Activated CD4-positive, alpha-beta memory T cell treated with anti-CD3 and anti-CD28 coated beads for 36 hours (primary cell): ENCODE measurements around the gene ASB2. TPM values are rescaled to one million over a fixed set of nuclear protein-coding genes. Genes with fewer than 3 reads are reported as not detected.

Experiments
- CTCF ChIA-PET: fragments of 350-600 bp; sonication (Branson Sonifier 250); formaldehyde crosslinking; loops from one replicate; lab custom pipeline; 2021; ENCODE audit warnings: antibody characterized with exemption, inconsistent platforms; lab: Charles Lee
- POLR2A ChIA-PET: fragments of 350-600 bp; sonication (Branson Sonifier 250); formaldehyde crosslinking; loops from one replicate; lab custom pipeline; 2021; ENCODE audit warnings: antibody characterized with exemption; lab: Charles Lee
- DNase-seq: peaks from one replicate; pipeline ENCODE4 v3.0.0-alpha.2; 2020
- H3K27ac Mint-ChIP-seq: one replicate; pipeline ENCODE4 v1.8.0; 2021; ENCODE audit warnings: mixed read lengths
- H3K27me3 Mint-ChIP-seq: one replicate; pipeline ENCODE4 v1.8.0; 2021; ENCODE audit warnings: mixed read lengths
- H3K36me3 Mint-ChIP-seq: one replicate; pipeline ENCODE4 v1.8.0; 2021; ENCODE audit warnings: mixed read lengths
- H3K4me1 Mint-ChIP-seq: one replicate; pipeline ENCODE4 v1.8.0; 2021; ENCODE audit warnings: low read depth, mixed read lengths
- H3K4me3 Mint-ChIP-seq: one replicate; pipeline ENCODE4 v1.8.0; 2021; ENCODE audit warnings: mild to moderate bottlenecking, mixed read lengths
- H3K9me3 Mint-ChIP-seq: one replicate; pipeline ENCODE4 v1.8.0; 2021; ENCODE audit warnings: mixed read lengths
- intact Hi-C: fragments of 100-400 bp; cut with micrococcal nuclease; formaldehyde crosslinking; loops from one replicate; pipeline ENCODE4 v1.15.1; 2023
- total RNA-seq, 2 experiments: library from RNA; stranded (reverse); gene quantifications; one replicate each; pipeline ENCODE4 v1.2.3, GENCODE V29; 2021

ASB2 gene
- total RNA-seq, 2 experiments from 2014 or later: 40.6 to 44.6 TPM

DNA sequence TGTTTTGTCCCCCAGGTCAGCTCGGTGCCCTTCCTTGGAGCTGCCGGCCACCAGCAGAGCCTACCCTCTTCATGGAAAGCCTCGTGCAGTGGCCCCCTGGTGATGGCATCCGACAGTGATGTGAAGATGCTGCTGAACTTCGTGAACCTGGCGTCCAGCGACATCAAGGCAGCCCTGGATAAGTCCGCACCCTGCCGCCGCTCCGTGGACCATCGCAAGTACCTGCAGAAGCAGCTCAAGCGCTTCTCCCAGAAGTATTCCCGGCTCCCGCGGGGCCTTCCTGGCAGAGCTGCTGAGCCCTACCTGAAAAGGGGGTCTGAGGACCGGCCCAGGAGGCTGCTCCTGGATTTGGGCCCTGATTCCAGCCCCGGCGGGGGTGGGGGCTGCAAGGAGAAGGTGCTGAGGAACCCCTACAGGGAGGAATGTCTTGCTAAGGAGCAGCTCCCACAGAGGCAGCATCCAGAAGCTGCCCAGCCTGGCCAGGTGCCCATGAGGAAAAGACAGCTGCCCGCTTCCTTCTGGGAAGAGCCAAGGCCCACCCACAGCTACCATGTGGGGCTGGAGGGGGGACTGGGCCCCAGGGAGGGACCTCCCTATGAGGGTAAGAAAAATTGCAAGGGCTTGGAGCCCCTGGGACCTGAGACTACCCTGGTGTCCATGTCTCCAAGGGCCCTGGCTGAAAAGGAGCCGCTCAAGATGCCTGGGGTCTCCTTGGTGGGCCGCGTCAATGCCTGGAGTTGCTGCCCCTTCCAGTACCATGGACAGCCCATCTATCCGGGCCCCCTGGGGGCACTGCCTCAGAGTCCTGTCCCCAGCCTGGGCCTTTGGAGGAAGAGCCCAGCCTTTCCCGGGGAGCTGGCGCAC, 48.0 kb downstream of the ASB2 start:
- ChIA-PET POLR2A (no interaction called here), CTCF (interaction anchor here (1.2 kb wide), 1 partner anchor 11 kb away, joined by 6 read pairs; no protein-coding TSS in a partner anchor)
- Mint-ChIP-seq H3K9me3 (no peaks in the 10 kb centered on the region), H3K27me3 (no peaks in the 10 kb centered on the region), H3K36me3 (peaks cover 2% of the 10 kb centered on the region), H3K4me1 (no peaks in the 10 kb centered on the region), H3K4me3 (no peak overlapping the region), H3K27ac (no peak overlapping the region)
- DNase-seq: no peak
- intact Hi-C loops: no loop called here

DNA sequence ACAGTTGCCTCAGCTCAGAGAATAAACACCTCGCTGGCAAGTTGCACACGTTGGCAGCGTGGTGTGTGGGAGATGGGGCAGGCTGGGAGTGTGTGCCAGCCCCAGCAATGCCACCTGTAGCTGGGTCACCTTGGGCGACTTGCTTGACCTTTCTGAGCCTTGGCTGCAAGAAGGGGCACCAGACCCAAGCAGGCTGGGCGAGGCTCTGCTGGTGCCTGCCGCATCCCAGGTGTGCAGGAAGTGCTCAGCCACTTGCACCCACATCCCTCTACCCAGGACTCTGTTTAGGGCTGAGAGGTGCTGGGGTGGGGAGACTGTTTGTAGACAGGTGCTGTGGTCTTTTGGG, 48.6 kb downstream of the ASB2 start:
- Mint-ChIP-seq H3K4me1 (no peaks in the 10 kb centered on the region), H3K9me3 (no peaks in the 10 kb centered on the region), H3K27me3 (no peaks in the 10 kb centered on the region), H3K4me3 (no peak overlapping the region), H3K27ac (no peak overlapping the region), H3K36me3 (no peaks in the 10 kb centered on the region)
- ChIA-PET POLR2A (no interaction called here), CTCF (interaction anchor here (1.2 kb wide), 1 partner anchor 12 kb away, joined by 6 read pairs; no protein-coding TSS in a partner anchor)
- no peak for DNase-seq
- intact Hi-C loops: no loop called here

DNA sequence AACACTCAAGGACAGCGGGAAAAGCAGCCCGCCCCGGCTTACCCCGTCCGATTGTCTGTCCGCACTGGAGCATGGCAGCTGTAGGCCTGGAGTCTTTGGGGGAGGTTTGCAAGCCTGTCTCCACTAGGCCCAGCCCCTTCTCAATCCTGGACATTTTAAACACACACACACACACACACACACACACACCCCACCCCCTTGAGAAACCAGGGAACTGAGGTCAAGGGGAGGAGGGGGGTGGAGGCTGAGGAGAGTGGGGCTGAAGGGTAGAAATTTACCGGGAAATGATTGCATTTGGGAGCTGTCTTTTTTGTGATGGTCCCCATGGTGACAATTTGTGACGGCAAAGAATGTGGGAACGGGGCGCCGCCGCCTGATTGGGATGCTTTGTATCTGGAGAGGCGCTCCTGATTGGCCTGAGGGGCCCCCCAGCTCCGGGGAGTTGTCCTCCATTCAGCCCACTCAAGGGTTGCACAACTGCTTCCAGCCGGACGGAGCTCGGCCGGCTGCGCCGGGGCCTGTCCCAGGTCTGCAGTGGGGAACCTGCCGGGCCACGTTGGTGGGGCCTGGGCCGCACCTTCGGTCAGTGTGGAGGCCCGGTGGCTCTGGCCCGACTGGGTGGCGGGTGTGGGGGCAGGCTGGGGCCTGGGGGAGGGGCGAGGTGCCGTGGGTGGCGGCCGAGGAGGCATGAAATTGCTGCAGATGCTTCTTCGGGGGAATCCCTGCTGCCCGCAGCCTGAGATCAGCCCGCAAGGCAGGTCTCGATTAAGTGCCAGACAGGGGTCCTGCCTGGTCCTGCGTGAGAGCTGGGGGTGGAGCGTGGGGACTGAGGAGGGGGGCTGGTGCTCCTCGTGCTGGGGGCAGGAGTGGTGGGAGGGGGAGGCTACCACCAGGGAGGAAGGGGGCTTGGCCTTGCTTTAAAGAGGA, 49.2 kb downstream of the ASB2 start, which contains the start of gene FAM181A:
TSS of gene FAM181A (plus strand) at position 472 of the 927 bp plus-strand sequence. CDS start 942 bp downstream, outside the sequence.
- no peaks in the 10 kb centered on the region for H3K36me3 Mint-ChIP-seq
- CTCF ChIA-PET: interaction anchor here (0.7 to 1.2 kb wide), 2 partner anchors 12 to 74 kb away, joined by 3 to 6 read pairs; no protein-coding TSS in a partner anchor

DNA sequence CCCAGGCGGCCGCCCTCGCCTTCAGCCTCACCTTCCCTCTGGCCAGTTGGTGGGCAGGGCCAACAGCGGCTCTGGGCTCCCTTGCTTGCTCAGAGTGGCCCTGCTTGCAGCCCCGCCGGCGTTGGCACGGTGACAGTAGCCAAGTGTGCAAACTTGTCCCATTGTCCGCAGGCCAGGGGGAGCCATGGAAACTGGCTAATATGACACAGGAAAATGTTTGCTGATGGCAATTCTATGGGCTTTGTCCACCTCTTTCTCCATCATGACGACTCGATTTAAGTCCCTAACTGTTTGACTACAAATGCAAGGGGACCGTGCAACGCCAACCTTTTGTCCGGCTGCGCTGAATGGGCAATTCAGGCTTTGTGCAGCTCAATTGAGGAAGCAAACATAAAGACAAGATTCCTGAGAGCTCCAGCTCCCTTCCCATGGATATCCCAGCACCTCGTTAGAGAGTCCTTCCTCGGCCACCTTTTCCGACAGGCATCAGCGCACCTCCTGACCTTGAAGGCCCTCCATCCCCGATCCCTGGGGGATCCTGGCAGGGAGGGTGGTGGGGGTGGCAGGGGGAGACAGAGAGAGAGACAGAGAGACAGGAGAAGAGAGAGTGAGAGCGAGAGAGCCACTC, 50.0 kb downstream of the ASB2 start:
- no peaks in the 10 kb centered on the region for H3K4me1 Mint-ChIP-seq

More for the DNA sequence above, 49.2 kb downstream of the ASB2 start, which contains the start of gene FAM181A:
- Mint-ChIP-seq H3K9me3 (no peaks in the 10 kb centered on the region), H3K4me3 (no peak within 1 kb of the TSS), H3K27me3 (no peaks in the 10 kb centered on the region), H3K27ac (no peak within 1 kb of the TSS), H3K4me1 (no peaks in the 10 kb centered on the region)
- POLR2A ChIA-PET: no interaction called here
- no peak for DNase-seq
- intact Hi-C loops: no loop called here

DNA sequence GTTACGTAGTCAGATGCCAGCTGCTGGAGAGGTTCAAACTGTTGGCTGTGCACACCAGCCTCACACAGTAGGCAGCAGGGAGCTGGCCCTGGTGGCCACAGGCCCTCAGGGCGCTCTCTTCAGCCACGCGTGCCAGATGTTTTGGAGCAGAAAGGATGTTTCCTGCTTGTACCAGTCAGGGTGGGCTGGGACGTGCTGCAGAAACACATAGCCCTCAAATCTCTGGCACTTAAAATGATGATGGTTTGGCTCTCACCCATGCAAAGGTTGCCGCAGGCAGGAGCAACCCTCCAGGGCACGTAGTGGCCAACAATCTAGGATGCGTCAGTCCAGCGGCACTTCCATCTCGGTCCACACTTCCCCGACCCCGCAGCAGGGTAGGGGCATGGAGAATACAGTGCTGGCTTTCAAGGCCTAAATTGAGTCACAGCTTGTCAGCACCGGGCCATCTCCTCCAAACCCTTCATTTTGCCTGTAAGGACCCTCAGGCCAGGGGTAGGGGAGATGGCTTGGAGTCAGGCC, 50.9 kb downstream of the ASB2 start:
- Mint-ChIP-seq H3K9me3 (no peaks in the 10 kb centered on the region), H3K4me3 (no peak overlapping the region), H3K27me3 (no peaks in the 10 kb centered on the region), H3K36me3 (no peaks in the 10 kb centered on the region), H3K27ac (no peak overlapping the region), H3K4me1 (no peaks in the 10 kb centered on the region)
- intact Hi-C loops: no loop called here
- CTCF ChIA-PET: interaction anchor here (1.2 to 2.2 kb wide), 3 partner anchors 15 to 76 kb away, joined by 4 to 10 read pairs (median 6); no protein-coding TSS in a partner anchor
- DNase-seq: no peak
- POLR2A ChIA-PET: no interaction called here

More for the DNA sequence above, 50.0 kb downstream of the ASB2 start:
- Mint-ChIP-seq H3K27ac (no peak overlapping the region), H3K27me3 (no peaks in the 10 kb centered on the region), H3K36me3 (no peaks in the 10 kb centered on the region), H3K4me3 (no peak overlapping the region), H3K9me3 (no peaks in the 10 kb centered on the region)
- ChIA-PET POLR2A (no interaction called here), CTCF (no interaction called here)
- intact Hi-C loops: no loop called here
- no peak for DNase-seq

DNA sequence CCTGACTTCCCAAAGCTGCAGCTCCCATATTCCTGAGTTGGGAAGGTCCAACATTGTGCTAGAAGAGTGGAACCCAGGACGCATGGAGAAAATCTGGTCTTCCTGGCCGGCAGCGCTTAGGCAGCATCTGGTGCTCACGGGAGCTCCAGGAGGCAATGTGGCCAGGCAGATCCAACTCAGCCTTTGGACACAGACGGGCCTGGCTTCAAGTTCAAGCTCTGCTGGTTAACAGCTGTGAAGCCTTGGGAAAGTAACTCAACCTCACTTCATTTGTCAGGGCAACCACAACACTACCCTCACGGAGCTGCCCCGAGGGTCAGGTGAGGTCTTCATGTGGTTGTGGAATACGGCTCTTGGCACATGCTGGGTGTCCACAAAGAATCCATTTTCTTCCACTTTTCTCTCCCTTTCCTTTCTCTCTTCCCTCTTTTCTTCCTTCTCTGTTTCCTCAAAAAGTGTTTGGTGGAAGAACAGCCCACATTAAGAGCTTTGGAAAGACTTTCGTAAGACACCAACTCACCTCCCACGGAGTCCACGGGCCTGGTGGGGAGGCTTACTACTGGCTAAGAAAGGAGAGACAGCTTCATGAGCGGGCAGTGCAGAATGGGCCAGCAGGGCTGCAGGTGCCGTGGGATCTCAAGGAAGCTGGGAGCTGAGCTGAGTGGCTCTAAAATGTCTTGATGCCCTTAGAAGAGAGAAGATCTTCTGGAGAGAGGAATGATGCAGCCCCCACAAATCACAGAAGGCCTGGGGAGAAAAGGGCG, 51.6 kb downstream of the ASB2 start:
- CTCF ChIA-PET: interaction anchor here (1.2 to 2.2 kb wide), 4 partner anchors 11 to 76 kb away, joined by 4 to 10 read pairs (median 6); no protein-coding TSS in a partner anchor
- intact Hi-C loops: no loop called here
- Mint-ChIP-seq H3K36me3 (no peaks in the 10 kb centered on the region), H3K27me3 (no peaks in the 10 kb centered on the region), H3K4me3 (no peak overlapping the region), H3K27ac (no peak overlapping the region), H3K4me1 (no peaks in the 10 kb centered on the region), H3K9me3 (peaks cover under 1% of the 10 kb centered on the region)
- DNase-seq: no peak
- POLR2A ChIA-PET: no interaction called here

DNA sequence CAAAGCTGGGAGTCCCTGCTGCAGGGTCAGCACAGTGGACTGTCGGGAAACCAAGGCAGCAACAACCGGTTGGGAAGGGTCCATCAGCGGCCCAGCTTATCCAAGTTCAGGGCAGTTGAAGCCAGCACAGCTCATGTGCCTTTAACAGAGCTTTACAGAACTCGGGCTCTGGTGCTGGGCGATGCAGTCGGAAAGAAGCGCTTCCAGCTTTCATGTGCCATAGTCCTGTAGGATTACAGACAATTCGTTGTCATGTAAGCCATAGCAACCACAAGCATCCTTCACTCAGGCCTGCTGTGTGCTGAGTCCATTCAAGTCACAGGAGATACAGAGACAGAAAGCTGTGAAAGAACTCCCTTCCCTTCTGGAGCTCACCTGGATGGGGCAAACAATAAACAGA, 52.7 kb downstream of the ASB2 start:
- DNase-seq: no peak
- Mint-ChIP-seq H3K27me3 (no peaks in the 10 kb centered on the region), H3K4me3 (no peak overlapping the region), H3K36me3 (no peaks in the 10 kb centered on the region), H3K4me1 (no peaks in the 10 kb centered on the region), H3K9me3 (peaks cover 4% of the 10 kb centered on the region), H3K27ac (no peak overlapping the region)
- ChIA-PET POLR2A (no interaction called here), CTCF (interaction anchor here (1.3 to 2.2 kb wide), 3 partner anchors 12 to 17 kb away, joined by 6 to 10 read pairs (median 6); no protein-coding TSS in a partner anchor)
- intact Hi-C loops: no loop called here

DNA sequence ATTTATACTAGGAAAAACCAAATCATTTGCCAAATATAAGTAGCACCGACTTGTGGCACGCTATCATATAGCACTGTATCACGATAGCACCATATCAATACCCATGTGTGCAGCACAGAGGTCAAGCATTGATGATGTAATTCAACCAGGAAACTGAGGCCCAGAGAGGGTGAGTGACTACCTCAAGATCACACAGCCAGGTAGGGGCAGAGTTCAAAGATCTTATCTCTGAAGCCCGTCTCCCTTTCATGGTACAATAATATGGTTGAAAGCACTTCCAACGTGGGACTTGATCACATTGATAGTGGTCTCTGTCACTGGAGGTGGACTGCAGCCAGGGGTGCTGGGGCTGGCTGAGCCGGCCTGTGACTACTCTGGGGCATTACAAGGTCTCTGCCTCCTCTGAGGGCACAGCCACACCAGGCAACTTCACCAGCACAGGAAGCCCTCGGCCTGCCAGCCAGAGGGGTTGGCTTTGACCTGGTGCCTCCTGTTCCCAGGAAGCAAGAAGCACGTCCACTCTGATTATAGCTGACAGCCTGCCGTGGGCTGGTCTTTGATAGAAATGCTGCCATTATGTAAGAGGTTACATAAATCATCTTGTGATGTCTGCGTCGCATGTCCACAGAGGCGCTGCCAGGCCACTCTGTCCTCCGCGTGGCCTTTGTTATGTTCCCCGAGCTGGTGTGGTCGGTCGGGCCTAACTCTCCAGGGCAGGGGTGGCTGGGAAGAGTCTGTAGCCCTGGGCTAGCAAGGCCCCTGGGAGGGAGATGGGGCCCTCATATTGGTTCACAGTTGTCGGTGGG, 55.2 kb downstream of the ASB2 start:
- Mint-ChIP-seq H3K27ac (no peak overlapping the region), H3K4me1 (no peaks in the 10 kb centered on the region), H3K9me3 (peaks cover 4% of the 10 kb centered on the region), H3K27me3 (no peaks in the 10 kb centered on the region), H3K4me3 (no peak overlapping the region), H3K36me3 (no peaks in the 10 kb centered on the region)
- ChIA-PET CTCF (no interaction called here), POLR2A (no interaction called here)
- DNase-seq: no peak
- intact Hi-C loops: no loop called here

DNA sequence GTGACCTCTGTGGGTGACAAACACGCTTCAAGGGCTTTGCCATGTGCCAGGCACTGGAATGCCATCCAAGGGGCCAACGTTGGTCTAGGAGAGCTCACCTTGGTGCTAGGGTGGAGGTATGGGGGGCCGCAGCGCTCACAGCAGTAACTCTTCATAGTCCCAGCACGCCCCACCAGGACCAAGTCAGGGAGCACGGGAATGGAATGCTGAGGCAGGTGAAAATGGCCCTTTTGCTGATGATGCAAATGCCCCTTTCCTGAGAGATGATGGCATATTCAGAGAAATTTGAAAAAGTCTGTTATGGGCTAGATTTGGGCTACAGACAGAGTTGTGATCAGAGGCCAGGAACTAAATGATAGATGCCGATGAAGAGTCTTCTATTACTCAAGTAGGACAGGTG, 59.2 kb downstream of the ASB2 start:
- Mint-ChIP-seq H3K36me3 (peaks cover 1% of the 10 kb centered on the region), H3K27me3 (no peaks in the 10 kb centered on the region), H3K4me1 (peaks cover 3% of the 10 kb centered on the region), H3K27ac (no peak overlapping the region), H3K4me3 (no peak overlapping the region), H3K9me3 (peaks cover 13% of the 10 kb centered on the region)
- intact Hi-C loops: no loop called here
- no peak for DNase-seq
- ChIA-PET CTCF (no interaction called here), POLR2A (no interaction called here)

DNA sequence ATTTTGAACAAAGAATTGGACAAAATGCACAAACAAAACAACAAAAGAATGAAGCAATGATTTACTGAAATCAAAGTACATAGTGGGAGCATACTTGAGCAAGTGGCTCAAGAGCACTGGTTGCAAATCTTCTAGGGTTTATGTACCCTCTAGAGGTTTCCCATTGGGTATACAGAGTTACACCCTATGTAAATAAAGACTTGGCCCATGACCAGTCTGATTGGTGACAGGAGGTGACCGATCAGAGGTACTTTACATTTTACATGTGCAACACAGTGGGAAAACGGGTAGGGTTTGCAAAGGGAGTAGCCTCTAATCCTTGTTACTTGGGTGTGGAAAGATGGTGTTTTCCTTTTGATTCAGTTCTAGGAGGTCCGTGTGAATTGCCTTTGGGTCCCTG, 59.9 kb downstream of the ASB2 start:
- Mint-ChIP-seq H3K4me1 (peaks cover 3% of the 10 kb centered on the region), H3K27me3 (no peaks in the 10 kb centered on the region), H3K27ac (no peak overlapping the region), H3K36me3 (peaks cover 1% of the 10 kb centered on the region), H3K4me3 (no peak overlapping the region), H3K9me3 (peaks cover 13% of the 10 kb centered on the region)
- intact Hi-C loops: no loop called here
- ChIA-PET POLR2A (no interaction called here), CTCF (interaction anchor here (2.4 kb wide), 1 partner anchor 10 kb away, joined by 10 read pairs; no protein-coding TSS in a partner anchor)
- DNase-seq: no peak
